ENCODE results near the gene CPOX. TPM values are rescaled to one million over a fixed set of nuclear protein-coding genes. Genes with fewer than 3 reads are reported as not detected.

Gene CPOX
- total RNA-seq, 1 donor from 2014 or later: 18.0 TPM

- intact Hi-C loops (cut with DNase I): loop anchor here (10.0 kb wide), 1 partner anchor 222 kb away; no protein-coding TSS in a partner anchor
- Histone ChIP-seq H3K36me3 (peaks cover 24% of the 10 kb centered on the region), H3K27ac (no peak overlapping the region), H3K4me3 (peak overlapping the region; percentile 80), H3K27me3 (ENCODE audit: low read depth) (no peaks in the 10 kb centered on the region), H3K9me3 (no peaks in the 10 kb centered on the region), H3K4me1 (peaks cover 21% of the 10 kb centered on the region)
- TF ChIP-seq CTCF (IDR thresholded peaks at IDR 0.05): no peak
- DNase-seq (no peak), ATAC-seq (no peak)
Observed at GRCh38 chr3:98592345-98592935, 971 bp downstream of the CPOX start.

GRCh38 chr3:98589331-98590036 is 3.9 kb downstream of the CPOX start:
- peaks cover 28% of the 10 kb centered on the region for H3K4me1 ChIP-seq
- peaks cover 52% of the 10 kb centered on the region for H3K36me3 ChIP-seq
- no peaks in the 10 kb centered on the region for H3K9me3 ChIP-seq
- H3K27ac ChIP-seq: no peak overlapping the region
- ATAC-seq (no peak), DNase-seq (no peak)
- TF ChIP-seq CTCF (IDR thresholded peaks at IDR 0.05): no peak
- H3K27me3 ChIP-seq (ENCODE audit: low read depth): no peaks in the 10 kb centered on the region
- no peak overlapping the region for H3K4me3 ChIP-seq
- intact Hi-C loops (cut with DNase I): loop anchor here (10.0 kb wide), 1 partner anchor 225 kb away; no protein-coding TSS in a partner anchor

GRCh38 chr3:98588065-98588464 is 5.3 kb downstream of the CPOX start:
- no peaks in the 10 kb centered on the region for H3K27me3 ChIP-seq (ENCODE audit: low read depth)
- ATAC-seq (no peak), DNase-seq (no peak)
- intact Hi-C loops (cut with DNase I): no loop called here
- H3K4me1 ChIP-seq: peaks cover 24% of the 10 kb centered on the region
- no peak overlapping the region for H3K27ac ChIP-seq
- H3K36me3 ChIP-seq: peaks cover 67% of the 10 kb centered on the region
- no peaks in the 10 kb centered on the region for H3K9me3 ChIP-seq
- TF ChIP-seq CTCF (IDR thresholded peaks at IDR 0.05): no peak
- H3K4me3 ChIP-seq: no peak overlapping the region

- Histone ChIP-seq H3K4me3 (no peak overlapping the region), H3K9me3 (no peaks in the 10 kb centered on the region), H3K4me1 (peaks cover 22% of the 10 kb centered on the region), H3K36me3 (peaks cover 71% of the 10 kb centered on the region), H3K27me3 (ENCODE audit: low read depth) (no peaks in the 10 kb centered on the region), H3K27ac (no peak overlapping the region)
- no peak for DNase-seq
- intact Hi-C loops (cut with DNase I): no loop called here
- ATAC-seq: no peak
- no peak for TF ChIP-seq CTCF (IDR thresholded peaks at IDR 0.05)
Observed at GRCh38 chr3:98587654-98588053, 5.8 kb downstream of the CPOX start.

GRCh38 chr3:98584547-98584946 is 8.9 kb downstream of the CPOX start:
- TF ChIP-seq CTCF (IDR thresholded peaks at IDR 0.05): no peak

More at GRCh38 chr3:98584547-98584946, 8.9 kb downstream of the CPOX start:
- no peak overlapping the region for H3K27ac ChIP-seq
- H3K4me1 ChIP-seq: peaks cover 8% of the 10 kb centered on the region
- ATAC-seq (no peak), DNase-seq (no peak)
- no peak overlapping the region for H3K4me3 ChIP-seq
- peaks cover 81% of the 10 kb centered on the region for H3K36me3 ChIP-seq
- no peaks in the 10 kb centered on the region for H3K9me3 ChIP-seq
- no peaks in the 10 kb centered on the region for H3K27me3 ChIP-seq (ENCODE audit: low read depth)
- intact Hi-C loops (cut with DNase I): no loop called here

Measured in lower lobe of right lung (tissue), 2 donors.